ENCODE results near the gene XRCC4. TPM values are rescaled to one million over a fixed set of nuclear protein-coding genes. Genes with fewer than 3 reads are reported as not detected.

The XRCC4 gene
- total RNA-seq, 1 experiment from 2014 or later, result 24.6 TPM

DNA sequence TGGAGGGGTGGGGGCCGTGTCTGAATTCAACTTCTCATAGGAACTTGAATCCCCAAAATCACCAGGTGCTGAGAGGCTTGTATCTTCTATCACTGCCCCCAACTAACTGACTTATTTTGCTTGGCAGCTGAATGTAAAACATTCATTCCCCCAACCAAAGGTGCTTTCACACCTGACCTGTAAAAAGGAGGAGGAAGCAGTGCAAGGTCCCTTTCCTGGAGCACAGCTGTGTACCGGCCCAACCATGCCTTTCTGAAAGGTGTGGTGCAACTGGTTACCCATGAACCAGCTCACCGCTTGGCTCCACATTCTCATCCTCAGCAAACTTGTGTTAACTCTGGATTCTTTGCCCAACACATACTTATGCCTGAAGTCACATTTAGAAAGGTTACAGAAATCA is 34.8 kb upstream of the XRCC4 start:
- no peaks in the 10 kb centered on the region for H3K9me3 ChIP-seq (ENCODE audit: control insufficient read depth in 1 of 2, insufficient read depth in 1 of 2, low read depth in 1 of 2, low read length in 2 of 2)
- no peaks in the 10 kb centered on the region for H3K27me3 ChIP-seq (ENCODE audit: insufficient read depth, low read length)
- no peaks in the 10 kb centered on the region for H3K9me2 ChIP-seq (ENCODE audit: insufficient read depth)
- no peak overlapping the region for H3K4me3 ChIP-seq (replicated peaks in 1 of 2; ENCODE audit: low read depth in 1 of 2, low read length in 2 of 2)
- ChIA-PET CTCF (no interaction called here), RAD21 (ENCODE audit: low non-redundant PET in 1 of 2, low total read pairs in 2 of 2, uncharacterized antibody in 2 of 2, unreplicated experiment in 2 of 2) (no interaction called here), POLR2A (no interaction called here)
- ATAC-seq (no peak), DNase-seq (ENCODE audit: low read depth, low spot score) (no peak)
- H3K4me2 ChIP-seq (ENCODE audit: low read length), result no peak overlapping the region
- no peak overlapping the region for H2AFZ ChIP-seq (ENCODE audit: low read depth, low read length, poor library complexity, severe bottlenecking)
- H3K36me3 ChIP-seq (ENCODE audit: control insufficient read depth in 1 of 2, insufficient read depth in 2 of 2, low read length in 2 of 2), result no peaks in the 10 kb centered on the region
- H3K27ac ChIP-seq (ENCODE audit: low read depth, low read length), result no peak overlapping the region
- H3K79me2 ChIP-seq (ENCODE audit: insufficient read depth, low read length), result no peaks in the 10 kb centered on the region
- H3K9ac ChIP-seq (ENCODE audit: low read length), result no peak overlapping the region
- TF ChIP-seq JUND (IDR thresholded peaks at IDR 0.05) (no peak), TCF7L2 (IDR thresholded peaks at IDR 0.05; ENCODE audit: borderline replicate concordance, extremely low read depth, insufficient read depth, insufficient read length) (no peak), ZNF274 (IDR thresholded peaks at IDR 0.05; ENCODE audit: low read depth, low read length) (no peak)
- H4K20me1 ChIP-seq (ENCODE audit: insufficient read depth), result no peaks in the 10 kb centered on the region
- H3K4me1 ChIP-seq (ENCODE audit: control insufficient read depth in 1 of 2, insufficient read depth in 2 of 2, low read length in 2 of 2), result no peaks in the 10 kb centered on the region
- no TSS peak for BruUV-seq (replicated peaks)
- intact Hi-C loops (cut with micrococcal nuclease), result no loop called here

DNA sequence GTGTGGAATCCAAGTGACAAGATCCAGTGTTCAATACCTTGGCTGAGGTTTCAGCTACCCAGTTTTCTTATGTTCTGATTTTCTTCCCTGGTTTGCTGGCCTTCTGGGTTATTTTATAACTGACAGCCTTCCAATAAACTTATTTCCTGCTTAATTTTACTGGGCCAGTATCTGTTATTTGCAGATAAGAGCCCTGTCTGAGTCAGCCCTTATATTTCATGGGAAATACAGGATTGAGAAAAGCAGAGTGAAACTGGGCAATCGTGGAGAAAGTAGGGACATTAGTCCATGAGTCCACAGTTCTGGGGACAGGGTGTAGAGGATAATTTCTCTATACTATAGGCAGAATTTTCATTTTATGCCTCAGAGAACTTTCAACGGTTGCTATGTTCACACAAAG is 32.4 kb upstream of the XRCC4 start:
- ChIA-PET RAD21 (ENCODE audit: low non-redundant PET in 1 of 2, low total read pairs in 2 of 2, uncharacterized antibody in 2 of 2, unreplicated experiment in 2 of 2) (no interaction called here), POLR2A (no interaction called here), CTCF (no interaction called here)
- Histone ChIP-seq H3K79me2 (ENCODE audit: insufficient read depth, low read length) (no peaks in the 10 kb centered on the region), H3K27me3 (ENCODE audit: insufficient read depth, low read length) (no peaks in the 10 kb centered on the region), H3K9ac (ENCODE audit: low read length) (no peak overlapping the region), H3K27ac (ENCODE audit: low read depth, low read length) (no peak overlapping the region), H2AFZ (ENCODE audit: low read depth, low read length, poor library complexity, severe bottlenecking) (no peak overlapping the region), H3K4me2 (ENCODE audit: low read length) (no peak overlapping the region), H3K36me3 (ENCODE audit: control insufficient read depth in 1 of 2, insufficient read depth in 2 of 2, low read length in 2 of 2) (no peaks in the 10 kb centered on the region), H3K4me1 (ENCODE audit: control insufficient read depth in 1 of 2, insufficient read depth in 2 of 2, low read length in 2 of 2) (no peaks in the 10 kb centered on the region), H3K4me3 (replicated peaks in 1 of 2; ENCODE audit: low read depth in 1 of 2, low read length in 2 of 2) (no peak overlapping the region), H4K20me1 (ENCODE audit: insufficient read depth) (no peaks in the 10 kb centered on the region), H3K9me2 (ENCODE audit: insufficient read depth) (no peaks in the 10 kb centered on the region), H3K9me3 (ENCODE audit: control insufficient read depth in 1 of 2, insufficient read depth in 1 of 2, low read depth in 1 of 2, low read length in 2 of 2) (no peaks in the 10 kb centered on the region)
- intact Hi-C loops (cut with micrococcal nuclease), result no loop called here
- no TSS peak for BruUV-seq (replicated peaks)
- TF ChIP-seq SIN3A (IDR thresholded peaks at IDR 0.05; ENCODE audit: low read depth) (no peak), ZNF274 (IDR thresholded peaks at IDR 0.05; ENCODE audit: low read depth, low read length) (no peak), FOSL1 (IDR thresholded peaks at IDR 0.05; ENCODE audit: low read depth) (no peak), SP1 (IDR thresholded peaks at IDR 0.05; ENCODE audit: low read depth) (no peak), CEBPB (IDR thresholded peaks at IDR 0.05; ENCODE audit: low read depth) (no peak), YY1 (IDR thresholded peaks at IDR 0.05; ENCODE audit: extremely low read depth, insufficient replicate concordance, low read depth, low read length) (no peak), TCF7L2 (IDR thresholded peaks at IDR 0.05; ENCODE audit: borderline replicate concordance, extremely low read depth, insufficient read depth, insufficient read length) (no peak), JUND (IDR thresholded peaks at IDR 0.05) (no peak), CBX3 (IDR thresholded peaks at IDR 0.05; ENCODE audit: low read depth) (no peak)
- TF ChIP-seq, protein P1, sequence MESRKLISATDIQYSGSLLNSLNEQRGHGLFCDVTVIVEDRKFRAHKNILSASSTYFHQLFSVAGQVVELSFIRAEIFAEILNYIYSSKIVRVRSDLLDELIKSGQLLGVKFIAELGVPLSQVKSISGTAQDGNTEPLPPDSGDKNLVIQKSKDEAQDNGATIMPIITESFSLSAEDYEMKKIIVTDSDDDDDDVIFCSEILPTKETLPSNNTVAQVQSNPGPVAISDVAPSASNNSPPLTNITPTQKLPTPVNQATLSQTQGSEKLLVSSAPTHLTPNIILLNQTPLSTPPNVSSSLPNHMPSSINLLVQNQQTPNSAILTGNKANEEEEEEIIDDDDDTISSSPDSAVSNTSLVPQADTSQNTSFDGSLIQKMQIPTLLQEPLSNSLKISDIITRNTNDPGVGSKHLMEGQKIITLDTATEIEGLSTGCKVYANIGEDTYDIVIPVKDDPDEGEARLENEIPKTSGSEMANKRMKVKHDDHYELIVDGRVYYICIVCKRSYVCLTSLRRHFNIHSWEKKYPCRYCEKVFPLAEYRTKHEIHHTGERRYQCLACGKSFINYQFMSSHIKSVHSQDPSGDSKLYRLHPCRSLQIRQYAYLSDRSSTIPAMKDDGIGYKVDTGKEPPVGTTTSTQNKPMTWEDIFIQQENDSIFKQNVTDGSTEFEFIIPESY (IDR thresholded peaks at IDR 0.05; ENCODE audit: extremely low read depth, insufficient replicate concordance, low read length), result no peak
- TF ChIP-seq, protein P2, sequence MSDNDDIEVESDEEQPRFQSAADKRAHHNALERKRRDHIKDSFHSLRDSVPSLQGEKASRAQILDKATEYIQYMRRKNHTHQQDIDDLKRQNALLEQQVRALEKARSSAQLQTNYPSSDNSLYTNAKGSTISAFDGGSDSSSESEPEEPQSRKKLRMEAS (IDR thresholded peaks at IDR 0.05), result no peak
- TF ChIP-seq, protein P3, sequence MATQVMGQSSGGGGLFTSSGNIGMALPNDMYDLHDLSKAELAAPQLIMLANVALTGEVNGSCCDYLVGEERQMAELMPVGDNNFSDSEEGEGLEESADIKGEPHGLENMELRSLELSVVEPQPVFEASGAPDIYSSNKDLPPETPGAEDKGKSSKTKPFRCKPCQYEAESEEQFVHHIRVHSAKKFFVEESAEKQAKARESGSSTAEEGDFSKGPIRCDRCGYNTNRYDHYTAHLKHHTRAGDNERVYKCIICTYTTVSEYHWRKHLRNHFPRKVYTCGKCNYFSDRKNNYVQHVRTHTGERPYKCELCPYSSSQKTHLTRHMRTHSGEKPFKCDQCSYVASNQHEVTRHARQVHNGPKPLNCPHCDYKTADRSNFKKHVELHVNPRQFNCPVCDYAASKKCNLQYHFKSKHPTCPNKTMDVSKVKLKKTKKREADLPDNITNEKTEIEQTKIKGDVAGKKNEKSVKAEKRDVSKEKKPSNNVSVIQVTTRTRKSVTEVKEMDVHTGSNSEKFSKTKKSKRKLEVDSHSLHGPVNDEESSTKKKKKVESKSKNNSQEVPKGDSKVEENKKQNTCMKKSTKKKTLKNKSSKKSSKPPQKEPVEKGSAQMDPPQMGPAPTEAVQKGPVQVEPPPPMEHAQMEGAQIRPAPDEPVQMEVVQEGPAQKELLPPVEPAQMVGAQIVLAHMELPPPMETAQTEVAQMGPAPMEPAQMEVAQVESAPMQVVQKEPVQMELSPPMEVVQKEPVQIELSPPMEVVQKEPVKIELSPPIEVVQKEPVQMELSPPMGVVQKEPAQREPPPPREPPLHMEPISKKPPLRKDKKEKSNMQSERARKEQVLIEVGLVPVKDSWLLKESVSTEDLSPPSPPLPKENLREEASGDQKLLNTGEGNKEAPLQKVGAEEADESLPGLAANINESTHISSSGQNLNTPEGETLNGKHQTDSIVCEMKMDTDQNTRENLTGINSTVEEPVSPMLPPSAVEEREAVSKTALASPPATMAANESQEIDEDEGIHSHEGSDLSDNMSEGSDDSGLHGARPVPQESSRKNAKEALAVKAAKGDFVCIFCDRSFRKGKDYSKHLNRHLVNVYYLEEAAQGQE (IDR thresholded peaks at IDR 0.05; ENCODE audit: low read depth), result no peak
- no peak for ATAC-seq
- no peak for DNase-seq (ENCODE audit: low read depth, low spot score)
